C4-2B (cell line): ENCODE results near the gene KLHDC10.

Source experiments
- H3K27ac ChIP-seq: fragments of 450-650 bp; 2 replicates; pipeline ENCODE4 v1.5.1; 2017
- ZFX ChIP-seq: fragments of 450-650 bp; IDR thresholded peaks from 2 replicates; pipeline ENCODE4 v1.6.1; 2017
- TF ChIP-seq, protein P1 (sequence below): fragments of 450-650 bp; conservative IDR thresholded peaks from 2 replicates; pipeline ENCODE4 v1.5.1; 2017; ENCODE audit warnings: mild to moderate bottlenecking

The KLHDC10 gene

DNA sequence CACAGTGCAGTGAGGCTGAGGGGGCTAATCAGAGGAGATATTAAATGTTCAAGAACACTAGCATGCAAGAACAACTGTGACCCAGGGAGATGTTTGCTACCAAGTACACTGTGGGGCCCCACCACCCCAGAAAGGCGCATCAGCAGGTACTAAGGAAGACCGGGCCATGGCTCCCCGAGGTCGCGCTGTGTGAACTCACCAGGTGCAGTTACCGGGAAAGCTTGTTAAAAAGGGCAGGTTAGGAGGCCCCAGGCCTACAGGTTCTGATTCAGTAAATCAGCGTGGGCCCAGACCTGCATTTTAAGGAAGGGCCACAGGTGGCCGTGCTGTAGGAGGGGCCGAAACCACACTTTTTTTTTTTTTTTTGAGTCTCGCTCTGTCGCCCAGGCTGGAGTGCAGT, 80.3 kb downstream of the KLHDC10 start:
- H3K27ac ChIP-seq: no peak overlapping the region

DNA sequence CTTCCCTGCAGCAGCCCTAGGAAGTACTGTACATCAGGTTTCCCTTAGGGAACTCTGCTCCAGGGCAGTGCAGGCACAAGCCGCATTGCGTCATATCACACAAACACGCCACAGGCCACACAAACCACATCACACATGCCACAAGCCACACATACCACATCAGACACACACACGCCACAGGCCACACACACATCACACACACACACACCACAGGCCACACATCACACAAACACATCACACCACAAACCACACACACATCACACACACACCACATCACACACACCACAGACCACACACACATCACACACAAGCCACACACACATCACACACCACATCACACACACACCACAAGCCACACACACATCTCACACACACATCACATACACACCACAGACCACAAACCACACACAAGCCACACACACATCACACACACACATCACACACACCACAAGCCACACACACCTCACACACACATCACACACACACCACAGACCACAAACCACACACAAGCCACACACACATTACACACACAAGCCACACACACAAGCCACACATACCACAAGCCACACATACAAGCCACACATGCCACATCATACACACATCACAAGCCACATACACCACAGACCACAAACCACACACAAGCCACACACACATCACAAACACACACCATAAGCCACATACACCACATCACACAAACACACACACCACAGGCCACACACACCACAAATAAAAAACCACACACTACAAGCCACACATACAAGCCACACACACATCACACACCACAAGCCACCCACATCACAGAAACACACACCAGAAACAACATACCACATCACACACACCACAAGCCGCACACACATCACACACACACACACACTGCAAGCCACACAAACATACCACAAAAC, 81.5 kb downstream of the KLHDC10 start:
- no peak for TF ChIP-seq ZFX
- TF ChIP-seq, protein P1, sequence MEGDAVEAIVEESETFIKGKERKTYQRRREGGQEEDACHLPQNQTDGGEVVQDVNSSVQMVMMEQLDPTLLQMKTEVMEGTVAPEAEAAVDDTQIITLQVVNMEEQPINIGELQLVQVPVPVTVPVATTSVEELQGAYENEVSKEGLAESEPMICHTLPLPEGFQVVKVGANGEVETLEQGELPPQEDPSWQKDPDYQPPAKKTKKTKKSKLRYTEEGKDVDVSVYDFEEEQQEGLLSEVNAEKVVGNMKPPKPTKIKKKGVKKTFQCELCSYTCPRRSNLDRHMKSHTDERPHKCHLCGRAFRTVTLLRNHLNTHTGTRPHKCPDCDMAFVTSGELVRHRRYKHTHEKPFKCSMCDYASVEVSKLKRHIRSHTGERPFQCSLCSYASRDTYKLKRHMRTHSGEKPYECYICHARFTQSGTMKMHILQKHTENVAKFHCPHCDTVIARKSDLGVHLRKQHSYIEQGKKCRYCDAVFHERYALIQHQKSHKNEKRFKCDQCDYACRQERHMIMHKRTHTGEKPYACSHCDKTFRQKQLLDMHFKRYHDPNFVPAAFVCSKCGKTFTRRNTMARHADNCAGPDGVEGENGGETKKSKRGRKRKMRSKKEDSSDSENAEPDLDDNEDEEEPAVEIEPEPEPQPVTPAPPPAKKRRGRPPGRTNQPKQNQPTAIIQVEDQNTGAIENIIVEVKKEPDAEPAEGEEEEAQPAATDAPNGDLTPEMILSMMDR: no peak

More for the DNA sequence above, 80.3 kb downstream of the KLHDC10 start:
- TF ChIP-seq, protein P1: no peak
- no peak for TF ChIP-seq ZFX

DNA sequence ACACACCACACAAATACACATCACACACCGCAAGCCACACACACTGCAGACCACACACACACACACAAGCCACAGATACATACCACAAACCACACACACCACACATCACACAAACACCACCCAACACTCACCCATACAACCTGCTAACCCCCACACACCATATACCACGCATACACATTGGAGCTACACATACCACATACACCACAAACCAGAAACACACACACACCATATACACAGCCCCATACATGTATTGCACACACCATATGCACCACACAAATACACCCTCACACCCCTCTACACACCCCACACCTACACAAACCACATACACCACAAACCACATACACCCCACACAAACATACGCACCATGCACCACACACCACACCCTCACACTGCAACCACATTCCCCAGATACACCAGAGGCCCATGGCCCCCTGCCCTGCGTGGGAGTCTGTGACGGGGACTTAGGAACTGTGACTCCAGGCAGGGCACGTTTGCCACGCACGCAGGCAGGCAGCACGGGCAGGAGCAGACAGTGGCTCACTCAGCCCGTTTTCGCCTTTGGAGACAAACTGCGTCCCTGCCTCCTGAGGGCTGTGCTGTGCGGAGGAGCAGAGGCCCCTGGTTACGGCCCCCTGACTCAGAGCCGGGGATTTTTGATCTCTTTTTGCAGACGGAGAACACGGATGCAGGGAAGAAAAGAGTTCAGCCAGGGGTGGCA, 82.3 kb downstream of the KLHDC10 start:
- TF ChIP-seq, protein P1: no peak
- TF ChIP-seq ZFX: no peak

More for the DNA sequence above, 81.5 kb downstream of the KLHDC10 start:
- no peak overlapping the region for H3K27ac ChIP-seq

DNA sequence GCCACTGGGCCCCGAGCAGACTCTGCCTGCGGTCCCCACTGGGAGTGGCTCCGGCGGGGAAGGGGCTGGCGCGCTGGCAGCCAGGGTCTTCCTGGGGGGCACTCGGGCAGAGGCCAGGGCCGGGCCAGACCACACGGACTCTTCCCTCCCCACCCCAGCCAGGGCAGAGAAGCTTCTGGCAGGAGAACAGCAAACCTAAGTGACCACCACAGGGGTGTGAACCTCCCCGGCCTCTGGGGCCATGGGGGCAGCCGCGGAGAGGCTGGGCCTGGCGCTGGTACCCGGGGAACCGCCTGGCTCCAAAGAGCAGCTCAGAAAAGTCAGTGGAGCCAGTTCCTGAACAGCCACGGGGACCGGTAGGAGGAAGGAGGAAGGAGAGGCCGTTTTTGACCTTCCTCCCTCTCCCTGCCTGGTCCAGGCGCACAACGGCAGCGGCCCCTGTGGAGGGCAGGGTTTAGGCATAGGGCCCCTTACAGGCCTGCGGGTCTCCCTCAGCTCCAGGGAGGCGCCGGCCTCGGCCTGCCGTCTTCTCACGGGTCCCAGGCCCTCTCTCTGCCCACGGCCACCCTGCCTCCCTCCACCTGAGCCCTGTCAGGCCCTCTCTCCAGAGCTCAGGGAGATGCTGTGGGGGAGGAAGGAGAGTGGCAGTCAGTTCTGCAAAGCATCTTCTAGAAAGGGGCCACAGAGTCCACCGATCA, 83.0 kb downstream of the KLHDC10 start:
- no peak overlapping the region for H3K27ac ChIP-seq
- TF ChIP-seq, protein P1: no peak
- TF ChIP-seq ZFX: no peak

More for the DNA sequence above, 82.3 kb downstream of the KLHDC10 start:
- H3K27ac ChIP-seq: no peak overlapping the region

DNA sequence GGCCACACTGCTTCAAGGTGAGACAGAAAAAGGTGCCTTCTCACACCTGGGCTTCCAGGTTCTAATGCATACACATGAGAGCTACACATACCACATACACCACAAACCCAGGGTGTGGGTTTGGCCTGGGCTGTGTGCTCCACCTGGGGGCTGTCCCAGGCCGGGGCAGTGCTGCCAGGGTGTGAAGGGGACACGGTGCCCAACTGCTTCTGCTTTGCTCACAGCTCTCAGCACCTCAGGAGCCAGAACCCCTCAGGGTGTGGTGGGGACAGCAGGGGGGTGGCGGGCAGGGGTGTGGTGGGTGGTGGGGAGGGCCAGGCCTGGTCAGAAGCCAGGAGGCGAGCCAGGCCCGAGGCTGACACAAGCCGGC, 83.8 kb downstream of the KLHDC10 start:
- H3K27ac ChIP-seq: no peak overlapping the region
- no peak for TF ChIP-seq ZFX
- TF ChIP-seq, protein P1: no peak

DNA sequence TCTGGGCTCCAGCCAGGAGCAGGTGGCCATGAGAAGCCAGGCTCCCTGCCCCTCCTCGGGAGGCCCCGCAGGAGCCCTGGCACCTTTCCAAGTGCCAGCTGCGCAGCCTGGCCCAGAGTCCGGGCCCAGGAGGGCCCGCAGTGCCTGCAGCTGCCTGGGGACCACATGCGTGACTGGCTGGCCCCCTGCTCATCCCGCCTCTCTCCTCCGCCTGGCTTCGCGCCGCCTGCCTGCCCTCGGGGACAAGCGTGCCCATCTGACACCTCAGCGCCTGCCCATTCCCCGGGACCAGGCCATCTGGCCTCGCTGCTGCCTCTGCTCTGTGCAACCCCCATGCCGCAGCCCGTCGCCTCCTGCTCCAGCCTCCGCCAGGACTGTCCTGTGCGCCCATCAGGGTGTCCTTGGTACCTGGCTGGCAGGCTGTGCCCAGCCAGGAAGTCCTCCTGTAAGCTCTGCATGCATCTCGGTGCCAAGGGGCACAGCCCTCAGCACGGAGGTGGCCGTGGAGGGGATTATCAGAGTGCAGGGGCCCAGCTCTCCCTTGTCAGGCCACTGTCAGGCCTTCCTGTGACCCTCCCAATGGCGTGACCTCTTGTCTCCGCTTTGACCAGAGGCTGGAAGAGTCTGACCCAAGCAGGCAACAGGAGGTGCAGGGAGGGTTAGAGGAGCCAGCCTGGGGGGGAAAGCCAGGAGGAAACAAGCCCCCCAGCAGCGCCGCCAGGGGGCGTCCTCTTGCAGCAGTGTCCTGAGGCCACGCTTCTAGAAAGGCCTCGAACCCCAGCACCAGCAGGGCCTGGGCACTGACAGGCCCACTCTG, 84.4 kb downstream of the KLHDC10 start:
- TF ChIP-seq ZFX: no peak
- TF ChIP-seq, protein P1: no peak; the same call in 1 of the 2 replicates
- no peak overlapping the region for H3K27ac ChIP-seq
